Articular chondrocyte of knee joint (primary cell): ENCODE data around the gene TAP2. TPM values are rescaled to one million over a fixed set of nuclear protein-coding genes. Genes with fewer than 3 reads are reported as not detected.

ENCODE experiments used
- total RNA-seq: library from RNA; depleted of rRNA; stranded (reverse); fragments of >200 nt; gene quantifications from 2 replicates; pipeline ENCODE4 v1.2.3, GENCODE V29; 2012

The TAP2 gene
- total RNA-seq = 10.5 and 17.1 TPM in 2 replicates

GRCh38 chr6:32838114-32838958 lies at the start of gene TAP2:
TSS of gene TAP2 (minus strand) at chr6:32838739. CDS start at chr6:32838233, 506 bp downstream.

DNA sequence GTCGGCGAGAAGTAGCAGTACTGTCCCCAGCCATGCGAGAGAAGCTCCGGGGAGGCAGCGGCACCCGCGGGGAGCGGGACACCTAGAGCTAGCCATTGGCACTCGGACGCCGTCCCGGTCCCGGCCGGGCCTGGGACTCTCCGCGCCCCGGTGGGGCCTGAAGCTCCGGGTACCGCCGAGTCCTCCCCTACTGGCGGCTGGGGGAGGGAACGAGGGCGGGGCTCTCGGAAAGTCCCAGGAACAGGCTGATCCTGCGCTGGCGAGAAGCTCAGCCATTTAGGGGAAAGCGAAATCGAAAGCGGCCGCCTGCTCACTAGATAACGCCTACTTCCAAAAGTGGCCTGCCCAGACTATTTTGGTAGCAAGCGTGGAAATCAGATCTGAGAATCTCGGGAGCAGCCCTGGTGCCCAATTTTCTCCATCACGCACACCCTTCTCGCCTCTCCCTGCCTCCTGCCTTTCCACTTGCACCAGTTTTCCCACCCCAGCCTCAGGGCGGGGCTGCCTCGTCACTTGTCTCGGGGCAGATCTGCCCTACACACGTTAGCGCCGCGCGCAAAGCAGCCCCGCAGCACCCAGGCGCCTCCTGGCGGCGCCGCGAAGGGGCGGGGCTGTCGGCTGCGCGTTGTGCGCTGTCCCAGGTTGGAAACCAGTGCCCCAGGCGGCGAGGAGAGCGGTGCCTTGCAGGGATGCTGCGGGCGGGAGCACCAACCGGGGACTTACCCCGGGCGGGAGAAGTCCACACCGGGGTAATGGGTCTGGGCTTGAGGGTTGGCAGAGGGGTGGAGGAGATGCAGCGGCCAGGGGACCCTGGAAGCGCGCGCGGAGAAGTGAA lies 15.2 kb upstream of the TAP2 start, which contains the start of the genes PSMB9 and TAP1:
PSMB9 (plus strand) TSS at position 652 of the 835 bp plus-strand sequence; CDS start at position 690, 38 bp downstream.
TAP1 (minus strand) TSS at position 164 of the 835 bp plus-strand sequence; CDS start at position 96, 68 bp downstream.

DNA sequence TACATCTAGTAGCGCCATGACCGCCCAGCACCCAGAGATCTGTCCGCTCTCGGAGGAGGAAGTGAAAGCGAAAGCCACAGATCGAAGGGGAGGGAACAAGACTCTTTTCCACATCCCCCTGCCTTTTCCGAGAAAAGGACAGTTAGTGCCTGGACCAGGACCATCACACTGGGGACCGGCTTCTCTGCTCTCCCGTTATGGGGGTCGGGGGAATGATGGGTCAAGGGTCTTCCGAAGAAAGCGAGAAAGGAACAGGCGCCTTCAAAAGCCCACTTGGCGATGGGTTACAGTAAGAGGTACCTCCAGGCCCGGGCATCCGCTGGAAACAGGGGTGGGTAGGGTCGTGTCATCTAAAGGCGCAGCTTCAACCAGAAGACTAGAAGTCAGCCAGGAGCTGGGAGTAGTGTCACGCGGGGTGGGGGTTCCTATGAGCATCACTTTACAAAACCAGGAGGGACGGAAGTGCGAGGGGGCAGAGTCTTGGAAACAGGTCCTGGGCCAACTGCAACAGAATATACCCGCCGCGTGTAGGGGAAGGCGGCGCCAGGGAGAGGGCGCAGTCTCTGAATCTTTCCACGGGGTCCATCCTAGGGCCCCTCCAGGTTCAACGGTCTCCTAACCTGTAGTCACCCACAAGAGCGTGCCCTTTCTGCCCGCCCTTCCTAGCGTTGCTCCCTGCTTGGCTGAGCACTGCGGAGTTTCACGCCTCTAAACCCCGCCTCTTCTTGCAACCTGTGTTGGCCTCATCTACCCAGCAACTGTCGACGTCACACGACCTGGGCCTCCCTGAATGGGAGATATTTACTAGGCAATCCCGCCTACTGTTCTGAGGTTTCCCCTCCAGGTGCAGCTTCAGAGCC lies 5.7 kb upstream of the TAP2 start, which contains the start of gene PSMB8:
PSMB8 (minus strand) TSS at position 69 of the 860 bp plus-strand sequence; CDS start at position 18, 51 bp downstream.

GRCh38 chr6:32816746-32817204 lies 21.8 kb downstream of the TAP2 start, which contains the start of gene HLA-DOB:
TSS of gene HLA-DOB (minus strand) at chr6:32817002. CDS start at chr6:32816951, 51 bp downstream.

Other genes starting within 250 kb of the TAP2 start
- gene HLA-DRB1, start 248.9 kb downstream of the TAP2 start, total RNA-seq = 0.86 TPM in 1 of 2 replicates, not detected in the other
- gene HLA-DQA1, start 201.3 kb downstream of the TAP2 start, total RNA-seq = not detected in 2 replicates
- 0.32 TPM in 1 of 2 replicates, not detected in the other for gene HLA-DQB1, start 172.1 kb downstream of the TAP2 start, total RNA-seq
- gene HLA-DQA2, start 97.3 kb downstream of the TAP2 start, total RNA-seq = not detected in 2 replicates
- not detected in 2 replicates for gene HLA-DQB2, start 75.2 kb downstream of the TAP2 start, total RNA-seq
- 0.32 TPM in 1 of 2 replicates, not detected in the other for gene HLA-DOB, start 21.7 kb downstream of the TAP2 start, total RNA-seq
- 58.8 and 68.6 TPM in 2 replicates for gene PSMB8, start 5.3 kb upstream of the TAP2 start, total RNA-seq
- gene TAP1, start 15.0 kb upstream of the TAP2 start, total RNA-seq = 25.0 and 34.9 TPM in 2 replicates
- 19.3 and 23.8 TPM in 2 replicates for gene PSMB9, start 15.5 kb upstream of the TAP2 start, total RNA-seq
- gene HLA-DMB, start 102.3 kb upstream of the TAP2 start, total RNA-seq = 0.11 TPM in 1 of 2 replicates, not detected in the other
- 6.0 and 8.6 TPM in 2 replicates for gene HLA-DMA, start 114.4 kb upstream of the TAP2 start, total RNA-seq
- gene BRD2, start 129.9 kb upstream of the TAP2 start, total RNA-seq = 133 and 138 TPM in 2 replicates
- gene HLA-DOA, start 170.9 kb upstream of the TAP2 start, total RNA-seq = 0.11 TPM in 1 of 2 replicates, not detected in the other
- gene HLA-DPA1, start 234.9 kb upstream of the TAP2 start, total RNA-seq = 7.6 and 11.9 TPM in 2 replicates
- 21.0 and 34.6 TPM in 2 replicates for gene HLA-DPB1, start 237.3 kb upstream of the TAP2 start, total RNA-seq